Right renal pelvis (tissue), 4 donors: Measurements from ENCODE around the gene ST7. TPM values are rescaled to one million over a fixed set of nuclear protein-coding genes. Genes with fewer than 3 reads are reported as not detected.
"Not testable (repeated sequence)": the region's sequence is repeated elsewhere in the genome, so short reads cannot be mapped to it uniquely, and the experiment has no call there.

Experiments
- DNase-seq, 4 donors: peaks; one replicate each; pipeline ENCODE4 v3.0.0-alpha.2; 2013; ENCODE audit warnings: low read depth in 4 of 4, low spot score in 3 of 4, missing footprints in 1 of 4
- polyA plus RNA-seq, 4 donors: library from polyadenylated mRNA; unstranded; fragments of 120-200 nt; gene quantifications; one replicate each; pipeline ENCODE4 v1.2.1, GENCODE V29; 2013; ENCODE audit not compliant: insufficient read length in 4 of 4

The ST7 gene
- polyA plus RNA-seq, 4 donors = 24.9 to 31.7 (median 27.8) TPM

DNA sequence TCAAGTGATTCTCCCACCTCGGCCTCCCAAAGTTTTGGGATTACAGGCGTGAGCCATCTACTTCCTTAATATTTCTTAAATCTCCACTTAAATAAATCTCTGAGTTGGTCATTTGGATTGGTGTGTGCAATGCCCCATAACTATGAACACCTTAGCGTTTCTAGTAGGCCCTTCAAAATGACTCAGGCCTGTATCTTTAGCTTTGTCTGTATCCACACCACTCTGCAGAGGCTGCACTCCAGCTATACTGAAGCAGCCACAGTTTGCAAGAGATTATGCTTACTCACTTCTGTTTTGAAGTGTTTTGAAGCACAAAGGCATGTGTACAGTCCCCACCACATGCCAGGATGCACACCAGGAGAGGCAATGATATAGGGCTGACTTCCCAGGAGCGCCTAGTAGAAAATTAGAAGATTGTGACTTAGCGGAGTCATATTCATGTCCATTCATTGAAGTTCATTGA, 2.4 kb upstream of the ST7 start:
- DNase-seq = no peak

DNA sequence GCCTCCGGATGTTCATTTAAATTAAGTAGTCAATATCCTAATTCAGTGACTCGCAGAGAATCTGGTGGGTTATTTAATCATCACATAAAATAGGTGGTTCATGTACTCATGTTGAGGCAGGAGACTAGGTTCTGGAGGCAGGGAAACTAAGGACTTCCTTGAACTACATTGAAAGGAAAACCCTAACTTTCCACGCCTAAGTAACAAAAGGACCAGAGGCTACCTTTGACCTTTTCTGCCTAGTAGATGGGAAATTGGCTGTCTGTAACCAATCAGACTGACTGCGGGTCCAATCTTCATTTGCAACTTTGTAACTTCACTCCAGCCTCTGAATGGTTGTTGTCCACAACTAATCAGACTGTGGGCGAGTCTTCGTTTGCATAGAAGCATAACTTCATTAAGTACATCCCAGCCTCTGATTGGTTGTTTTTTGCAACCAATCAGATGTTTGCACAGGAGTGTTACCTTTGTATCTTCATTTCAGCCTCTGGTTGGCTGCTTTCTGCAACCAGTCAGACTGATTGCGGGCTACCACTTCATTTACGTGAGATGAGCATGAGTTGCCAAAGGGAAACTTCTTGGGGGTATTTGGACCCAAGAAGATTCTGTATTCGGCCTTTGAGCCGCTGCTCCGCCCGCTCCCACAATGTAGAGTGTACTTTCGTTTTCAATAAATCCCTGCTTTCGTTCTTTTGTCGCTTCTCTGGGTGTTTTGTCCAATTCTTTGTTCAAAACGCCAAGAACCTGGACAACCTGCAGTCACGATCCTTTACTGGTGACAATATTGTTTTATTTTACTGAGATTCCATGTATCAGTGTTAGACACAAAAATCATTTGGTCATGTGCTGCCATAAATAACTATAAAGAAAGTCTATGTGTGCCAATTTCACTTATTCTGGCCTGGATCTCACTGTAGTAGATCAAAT, 1.7 kb upstream of the ST7 start:
- DNase-seq = no peak

DNA sequence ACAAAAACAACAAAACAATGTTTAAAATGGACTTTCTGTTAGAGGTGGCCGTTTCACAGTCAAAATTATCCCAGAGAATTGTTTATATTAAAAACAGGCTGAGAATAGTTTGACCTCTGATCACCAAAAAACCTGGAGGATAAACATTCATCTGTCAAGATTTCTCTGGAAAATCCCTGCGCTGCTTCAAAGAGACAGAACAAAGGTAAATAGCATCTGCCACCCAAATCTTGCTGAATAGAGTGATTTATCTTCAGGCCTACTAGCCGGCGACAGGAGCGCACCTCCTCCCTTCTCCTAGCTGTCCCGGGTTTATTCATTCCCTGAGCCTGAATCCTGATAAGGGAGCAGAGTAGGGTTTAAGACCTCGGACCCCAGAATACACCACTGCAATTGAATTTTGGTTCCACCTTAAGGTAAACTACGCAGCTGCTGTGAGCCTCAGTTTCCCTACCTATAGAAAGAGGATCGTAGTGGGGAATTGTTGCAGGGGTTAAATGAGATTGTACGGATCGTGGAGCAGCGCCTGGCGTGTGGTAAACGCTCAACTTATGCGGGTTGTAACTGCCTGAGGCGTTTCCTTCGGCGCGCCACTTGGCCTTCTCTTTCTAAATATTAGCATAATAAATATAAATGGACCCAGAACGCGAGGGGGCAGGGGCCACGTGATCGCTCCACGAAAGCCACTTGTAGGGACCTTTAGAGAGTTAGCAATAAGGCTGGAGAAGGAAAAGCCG, 498 bp upstream of the ST7 start:
- peak in 2 of 4 donors; percentile 28 to 30 for DNase-seq

DNA sequence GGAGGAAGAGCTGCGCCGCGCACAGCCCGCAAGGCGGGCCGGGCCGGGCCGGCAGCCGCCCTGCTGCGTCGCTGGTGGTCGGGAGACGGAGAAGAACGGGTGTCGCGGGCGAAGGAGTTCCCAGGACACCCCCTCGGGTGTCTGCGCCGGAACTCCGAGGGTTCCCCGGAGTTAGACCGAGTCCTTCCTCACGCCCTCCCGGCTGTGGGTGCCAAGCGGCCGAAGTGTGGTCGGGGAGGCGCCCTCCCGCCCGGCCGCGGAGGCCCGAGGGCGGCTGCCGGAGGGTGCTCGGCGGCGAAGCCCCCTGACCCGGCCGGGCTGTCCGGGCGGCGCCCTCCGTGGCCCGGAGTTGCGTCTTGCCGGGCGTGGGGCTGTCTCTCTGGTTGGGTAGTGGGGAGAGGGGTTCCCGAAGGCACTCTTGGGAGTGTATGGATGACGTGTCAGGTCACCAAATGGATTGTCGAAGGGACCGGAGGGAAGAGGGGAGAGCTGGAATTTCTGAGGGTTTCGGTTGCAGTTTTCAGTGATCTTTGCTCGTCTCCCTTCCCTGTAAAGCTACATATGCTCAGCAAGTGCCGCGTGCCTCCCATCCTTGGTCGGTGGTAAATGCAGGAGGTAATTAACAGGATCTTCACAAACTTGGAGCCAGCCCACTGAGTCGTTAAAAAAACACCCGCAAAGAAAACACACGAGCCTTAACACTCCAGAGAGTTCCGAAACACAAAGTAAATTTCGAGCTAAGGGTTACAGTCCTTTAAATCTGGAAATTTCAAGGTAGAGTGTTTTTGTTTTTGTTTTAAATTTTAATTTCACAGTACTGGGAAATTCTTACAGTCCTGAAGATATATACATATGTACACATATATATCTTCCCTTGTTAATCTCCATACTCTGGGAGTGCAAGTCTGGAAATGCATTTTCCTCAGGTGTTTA, 871 bp downstream of the ST7 start:
- DNase-seq = peak; percentile 60 to 78 (median 70)

DNA sequence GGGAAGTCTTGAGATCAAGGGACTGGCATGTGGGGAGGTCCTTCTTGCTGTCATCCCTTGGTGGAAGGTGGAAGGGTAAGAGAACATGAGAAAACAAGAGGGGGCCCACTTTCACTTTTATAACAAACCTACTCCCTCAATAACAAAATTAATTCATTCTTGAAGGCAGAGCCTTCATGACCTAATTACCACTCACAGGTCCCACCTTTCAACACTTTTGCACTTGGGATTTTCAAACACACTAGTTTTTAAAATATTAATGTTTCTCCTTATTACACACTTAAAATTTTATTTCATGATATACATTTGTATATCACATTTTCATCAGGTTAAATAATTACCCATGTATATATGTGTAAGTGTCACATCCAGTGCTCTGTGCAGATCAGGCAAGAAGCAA, 2.0 kb downstream of the ST7 start:
- DNase-seq = no peak

DNA sequence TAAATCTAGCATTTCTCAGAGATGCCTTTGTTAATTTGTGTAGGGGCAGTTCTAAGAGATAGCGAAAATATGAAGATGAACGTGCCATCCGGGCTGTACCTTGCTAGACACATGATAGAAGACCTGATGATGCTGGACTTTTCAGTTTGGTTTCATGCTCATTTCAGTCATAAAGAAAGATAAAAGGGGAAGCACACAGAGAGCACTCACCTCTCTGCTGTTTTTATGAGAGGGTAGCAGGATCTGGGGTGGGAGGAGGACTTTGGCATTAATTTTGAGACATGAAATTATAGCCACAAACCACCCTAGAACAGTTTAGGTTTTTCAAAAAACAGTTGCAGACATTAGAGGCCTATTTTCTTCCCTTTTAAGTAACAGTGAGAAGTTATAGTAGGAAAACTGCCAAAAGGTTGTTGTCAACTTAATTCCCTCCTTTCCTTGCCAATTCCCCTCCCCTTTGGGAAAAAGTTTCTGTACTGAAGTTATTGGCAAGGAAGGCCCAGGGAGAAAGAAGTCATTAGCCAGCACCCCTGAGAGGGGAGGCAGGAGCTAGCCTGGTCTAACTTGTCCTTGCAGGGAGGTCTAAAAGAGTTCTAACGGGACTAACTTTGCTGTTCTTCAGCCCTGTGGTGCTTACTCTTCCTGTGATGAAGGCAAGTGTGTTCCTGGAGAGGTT, 2.6 kb downstream of the ST7 start:
- DNase-seq = no peak

DNA sequence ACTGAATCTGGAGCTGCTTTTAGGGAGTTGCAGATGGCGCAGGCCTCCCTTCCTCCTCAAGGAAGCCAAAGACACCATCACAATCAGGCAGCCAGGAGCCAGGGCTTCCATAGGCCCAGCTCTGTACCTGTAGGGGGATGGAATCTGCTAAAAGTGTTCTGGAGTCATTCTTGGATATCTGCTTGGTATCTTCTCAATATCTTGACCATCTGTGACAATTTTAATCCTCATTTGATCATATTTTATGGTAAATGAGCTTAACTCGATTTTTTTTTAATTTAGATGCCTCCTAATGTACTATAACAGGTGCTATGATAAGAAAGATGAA, 3.1 kb downstream of the ST7 start:
- DNase-seq = no peak

DNA sequence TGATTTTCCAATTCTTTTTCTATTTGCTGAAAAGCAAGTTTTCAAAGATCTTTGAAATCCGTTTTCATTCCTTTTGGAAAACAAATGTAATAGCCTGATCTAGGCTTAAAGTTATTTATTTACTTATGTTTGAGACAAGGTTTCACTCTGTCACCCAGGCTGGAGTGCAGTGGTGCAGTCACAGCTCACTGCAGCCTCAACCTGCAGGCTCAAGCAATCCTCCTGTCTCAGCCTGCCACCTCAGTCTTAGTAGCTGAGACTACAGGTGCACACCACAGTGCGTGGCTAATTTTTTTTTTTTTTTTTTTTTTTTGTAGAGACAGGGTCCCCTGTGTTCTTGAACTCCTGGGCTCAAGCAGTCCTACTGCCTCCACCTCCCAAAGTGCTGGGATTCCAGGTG, 4.6 kb downstream of the ST7 start:
- no peak for DNase-seq

DNA sequence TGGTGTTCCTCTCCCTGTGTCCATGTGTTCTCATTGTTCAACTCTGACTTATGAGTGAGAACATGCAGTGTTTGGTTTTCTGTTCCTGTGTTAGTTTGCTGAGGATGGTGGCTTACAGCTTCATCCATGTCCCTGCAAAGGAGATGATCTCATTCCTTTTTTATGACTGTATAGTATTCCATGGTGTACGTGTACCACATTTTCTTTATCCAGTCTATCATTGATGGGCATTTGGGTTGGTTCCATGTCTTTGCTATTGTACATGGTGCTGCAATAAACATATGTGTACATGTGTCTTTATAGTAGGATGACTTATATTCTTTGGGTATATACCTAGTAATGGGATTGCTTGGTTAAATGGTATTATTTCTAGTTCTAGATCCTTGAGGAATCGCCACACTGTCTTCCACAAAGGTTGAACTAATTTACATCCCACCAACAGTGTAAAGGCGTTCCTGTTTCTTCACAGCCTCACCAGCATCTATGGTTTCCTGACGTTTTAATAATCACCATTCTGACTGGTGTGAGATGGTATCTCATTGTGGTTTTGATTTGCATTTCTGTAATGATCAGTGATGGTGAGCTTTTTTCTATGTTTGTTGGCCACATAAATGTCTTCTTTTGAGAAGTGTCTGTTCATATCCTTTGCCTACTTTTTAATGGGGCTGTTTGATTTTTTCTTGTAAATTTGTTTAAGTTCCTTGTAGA, 8.8 kb downstream of the ST7 start:
- not testable (repeated sequence) for DNase-seq

DNA sequence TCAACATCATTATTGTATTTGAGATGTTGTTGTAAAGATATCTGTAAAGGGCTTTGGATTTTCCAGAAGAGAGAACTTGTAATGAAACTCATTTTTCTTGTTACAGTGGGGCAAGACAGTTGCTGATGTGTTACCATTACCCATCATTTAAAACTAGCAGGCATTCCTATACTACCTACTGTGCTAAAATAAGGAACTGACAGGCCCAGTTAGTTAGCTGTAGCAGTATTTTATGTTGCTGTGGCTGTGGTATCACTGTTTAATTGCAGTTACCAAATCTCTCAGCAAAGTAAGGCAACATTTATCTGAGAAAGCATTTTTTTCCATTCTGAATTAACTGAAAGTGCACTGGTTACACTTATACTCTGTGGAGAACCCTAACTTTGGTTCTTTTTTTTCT, 9.9 kb downstream of the ST7 start:
- no peak for DNase-seq

DNA sequence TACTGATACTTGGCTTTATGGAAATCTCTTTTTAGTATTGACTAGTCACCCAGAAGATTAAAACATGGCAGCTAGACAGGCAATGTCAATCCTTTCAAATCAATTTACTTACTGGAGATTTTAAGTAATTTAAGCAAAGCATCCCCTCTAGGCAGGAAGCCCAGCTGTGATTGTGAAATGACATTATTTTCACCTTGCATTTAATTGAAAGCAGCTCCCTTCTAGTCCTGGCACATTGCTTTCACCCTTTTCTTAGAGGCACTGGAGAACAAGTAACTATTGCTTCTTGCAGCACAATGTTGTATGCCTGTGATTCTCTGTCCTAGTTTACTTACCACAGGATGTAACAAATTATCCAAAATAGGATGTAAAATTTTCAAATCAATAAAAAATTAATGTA, 13.3 kb downstream of the ST7 start:
- DNase-seq = no peak

DNA sequence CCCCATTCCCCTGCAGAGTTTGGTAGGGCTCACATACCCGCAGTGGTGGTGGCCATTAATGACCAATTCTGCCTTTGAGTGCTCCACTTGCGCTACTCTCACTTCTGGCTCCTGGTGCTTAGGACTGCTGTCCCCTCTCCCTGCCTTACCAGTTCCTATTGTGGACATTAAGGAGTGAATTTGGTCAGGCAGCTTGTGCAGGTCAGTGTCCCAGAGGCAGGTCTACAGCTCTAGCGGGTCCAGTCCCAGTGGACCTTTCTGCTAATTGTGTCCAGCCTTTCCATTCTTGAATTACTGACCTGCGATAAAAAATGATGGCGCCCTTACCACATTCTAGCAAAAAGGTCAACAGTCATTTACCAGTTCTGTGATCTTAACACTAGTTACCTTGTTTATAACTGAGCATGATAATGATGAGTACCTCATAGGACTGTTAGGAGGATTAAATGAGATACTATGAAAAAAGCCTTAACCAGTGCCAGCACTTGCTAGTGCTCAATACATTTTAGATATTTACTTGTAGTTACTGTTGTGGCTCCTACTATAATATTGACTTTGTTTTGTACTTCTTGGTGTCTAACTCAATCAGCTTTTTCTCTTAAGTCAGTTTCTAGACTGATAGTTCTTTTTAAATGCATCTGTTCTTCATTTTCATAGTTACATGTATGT, 14.1 kb downstream of the ST7 start:
- no peak for DNase-seq

DNA sequence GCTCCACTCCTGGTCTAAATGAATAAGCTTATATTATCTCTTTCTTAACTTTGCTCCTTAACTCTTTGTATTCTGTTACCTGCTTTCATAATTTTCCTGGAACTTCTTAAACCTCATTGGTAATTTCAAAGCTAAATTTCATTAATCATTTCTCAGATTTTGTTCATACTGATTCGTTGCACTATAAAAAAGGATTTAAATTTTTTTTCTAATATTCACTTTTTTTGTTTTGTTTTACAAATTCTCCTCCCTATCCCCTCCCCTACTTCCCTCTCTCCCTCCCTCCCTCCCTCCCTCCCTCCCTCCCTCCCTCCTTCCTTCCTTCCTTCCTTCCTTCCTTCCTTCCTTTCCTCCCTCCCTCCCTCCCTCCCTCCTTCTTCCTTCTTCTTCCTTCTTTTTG, 14.7 kb downstream of the ST7 start:
- DNase-seq = no peak

DNA sequence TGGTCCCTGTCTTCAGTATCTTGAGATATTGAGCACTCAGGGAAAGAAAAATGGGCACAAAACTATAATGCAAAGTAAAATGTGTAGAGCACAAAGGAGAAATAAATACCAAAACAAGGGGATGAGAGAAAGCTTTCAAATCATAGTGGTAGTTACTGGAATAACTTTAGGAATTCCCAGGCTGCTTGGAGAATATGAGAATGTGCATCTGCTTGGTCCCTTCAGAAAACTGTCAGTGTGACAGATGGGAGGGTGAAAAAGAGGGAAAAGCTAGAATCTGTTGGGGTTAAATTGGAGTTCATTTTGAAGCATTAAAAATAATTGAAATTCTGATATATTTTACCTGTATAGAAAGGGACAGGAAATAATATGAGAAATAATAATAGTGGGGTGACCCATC, 15.3 kb downstream of the ST7 start:
- DNase-seq = no peak

DNA sequence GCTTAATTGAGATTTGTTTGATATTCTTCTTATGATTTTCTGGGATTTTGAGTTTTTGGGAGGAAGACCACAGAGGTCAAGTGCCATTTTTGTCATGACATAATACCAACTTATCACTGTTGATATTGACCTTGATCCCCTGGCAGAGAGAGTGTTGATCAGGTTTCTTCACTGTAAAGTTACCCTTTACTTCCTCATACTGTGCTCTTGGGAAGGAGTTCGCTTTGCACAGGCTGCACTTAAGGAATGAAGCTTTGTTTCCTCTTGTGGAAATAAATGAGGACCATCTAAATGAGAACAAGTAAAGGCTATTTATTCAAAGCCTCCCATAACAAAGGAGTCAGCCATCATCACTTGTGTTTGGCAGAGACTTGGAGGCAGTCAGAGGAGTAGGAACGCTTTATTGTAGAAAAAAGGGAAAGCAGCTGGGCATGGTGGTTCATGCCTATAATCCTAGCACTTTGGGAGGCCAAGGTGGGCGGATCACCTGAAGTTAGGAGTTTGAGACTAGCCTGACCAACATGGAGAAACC, 16.1 kb downstream of the ST7 start:
- no peak for DNase-seq

DNA sequence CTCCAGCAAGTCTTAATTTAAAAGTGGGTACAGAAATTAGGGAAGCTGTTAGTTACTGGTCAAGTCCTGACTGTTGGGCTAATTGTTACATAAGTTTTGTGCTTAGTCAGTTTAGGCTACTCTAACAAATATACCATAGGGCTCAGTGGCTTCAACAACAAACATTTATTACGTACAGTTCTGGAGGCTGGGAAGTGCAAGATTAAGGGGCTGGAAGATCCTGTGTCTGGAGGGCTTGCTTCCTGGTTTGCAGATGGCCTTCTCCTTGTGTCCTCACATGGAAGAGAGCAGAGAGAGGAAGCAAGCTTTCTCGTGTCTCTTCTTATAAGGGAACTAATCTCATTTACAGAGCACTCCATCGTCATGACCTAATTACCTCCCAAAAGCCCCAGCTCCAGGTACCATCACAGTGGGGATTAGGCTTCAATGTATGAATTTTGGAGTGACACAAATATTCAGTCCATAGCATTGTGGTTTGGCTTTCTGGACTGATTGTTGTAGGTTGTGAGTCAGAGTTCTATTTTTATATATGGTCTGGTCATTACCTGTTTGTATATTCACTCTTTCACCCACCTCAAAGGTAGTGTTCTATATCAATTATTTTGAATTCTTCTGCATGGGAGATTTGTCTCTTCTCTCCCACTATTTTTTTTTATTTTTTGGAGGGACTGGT, 17.1 kb downstream of the ST7 start:
- DNase-seq = no peak

DNA sequence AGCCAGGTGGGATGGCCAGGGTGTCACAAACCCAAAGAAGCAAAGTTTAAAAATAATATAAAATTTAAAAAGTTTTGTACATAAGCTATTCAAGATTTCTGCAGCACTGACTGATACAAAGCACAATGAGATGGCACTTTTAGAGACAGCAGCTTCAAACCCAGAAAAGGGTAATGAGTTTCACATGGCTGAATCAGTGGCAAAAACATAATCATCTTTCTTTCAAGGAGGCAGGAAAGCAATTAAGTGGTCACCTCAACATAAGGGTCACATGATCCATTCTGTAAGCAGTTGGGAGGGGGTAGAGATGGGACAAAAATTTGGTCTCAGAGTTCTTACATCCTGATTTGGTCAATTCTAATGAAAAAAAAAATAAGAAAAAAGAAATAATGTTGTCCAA, 17.9 kb downstream of the ST7 start:
- not testable (repeated sequence) for DNase-seq

DNA sequence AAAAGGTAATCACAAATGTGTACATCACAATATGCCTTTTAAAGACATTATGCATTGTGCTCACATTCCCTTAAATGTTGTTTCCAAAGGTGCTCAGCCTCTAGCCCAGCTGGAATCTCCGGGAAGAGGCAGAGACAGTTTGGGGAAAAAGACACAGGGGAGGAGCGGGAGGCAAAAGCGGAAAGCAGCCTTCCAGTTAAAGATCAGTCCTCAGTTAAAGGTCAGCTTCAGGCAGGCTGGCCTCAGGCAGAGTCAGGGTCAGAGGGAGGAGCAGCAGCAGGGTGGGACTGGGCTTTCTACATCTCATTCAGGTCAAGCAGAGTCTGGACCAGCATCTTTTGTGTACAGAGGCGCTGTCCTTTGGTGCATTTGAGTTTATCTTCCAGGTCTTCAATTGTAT, 18.6 kb downstream of the ST7 start:
- no peak for DNase-seq
